ENCODE measurements around the gene CATSPERB.
"Not testable (repeated sequence)": the region's sequence is repeated elsewhere in the genome, so short reads cannot be mapped to it uniquely, and the experiment has no call there.

Gene CATSPERB

GRCh38 chr14:91750634-91751198 lies 18.8 kb upstream of the CATSPERB start:
- Histone ChIP-seq H3K4me1 (ENCODE audit: control insufficient read depth, low read depth, low read length) (peaks cover 7% of the 10 kb centered on the region), H3K36me3 (ENCODE audit: control insufficient read depth, low read depth, low read length) (no peaks in the 10 kb centered on the region), H3K27ac (ENCODE audit: low read length) (no peak overlapping the region), H3K4me3 (ENCODE audit: low read length) (no peak overlapping the region), H3K9me3 (ENCODE audit: control insufficient read depth, low read depth, low read length) (no peaks in the 10 kb centered on the region), H3K9ac (ENCODE audit: low read length) (no peak overlapping the region), H3K27me3 (ENCODE audit: control insufficient read depth, insufficient read depth, low read length) (no peaks in the 10 kb centered on the region)

GRCh38 chr14:91749868-91750267 lies 18.0 kb upstream of the CATSPERB start:
- no peak overlapping the region for H3K27ac ChIP-seq (ENCODE audit: low read length)
- H3K27me3 ChIP-seq (ENCODE audit: control insufficient read depth, insufficient read depth, low read length): no peaks in the 10 kb centered on the region
- H3K4me1 ChIP-seq (ENCODE audit: control insufficient read depth, low read depth, low read length): peaks cover 7% of the 10 kb centered on the region
- no peak overlapping the region for H3K9ac ChIP-seq (ENCODE audit: low read length)
- H3K36me3 ChIP-seq (ENCODE audit: control insufficient read depth, low read depth, low read length): no peaks in the 10 kb centered on the region
- H3K4me3 ChIP-seq (ENCODE audit: low read length): no peak overlapping the region
- H3K9me3 ChIP-seq (ENCODE audit: control insufficient read depth, low read depth, low read length): no peaks in the 10 kb centered on the region

- Histone ChIP-seq H3K27me3 (ENCODE audit: control insufficient read depth, insufficient read depth, low read length) (no peaks in the 10 kb centered on the region), H3K4me3 (ENCODE audit: low read length) (no peak overlapping the region), H3K4me1 (ENCODE audit: control insufficient read depth, low read depth, low read length) (no peaks in the 10 kb centered on the region), H3K9me3 (ENCODE audit: control insufficient read depth, low read depth, low read length) (no peaks in the 10 kb centered on the region), H3K27ac (ENCODE audit: low read length) (no peak overlapping the region), H3K9ac (ENCODE audit: low read length) (no peak overlapping the region), H3K36me3 (ENCODE audit: control insufficient read depth, low read depth, low read length) (no peaks in the 10 kb centered on the region)
Measured at GRCh38 chr14:91748049-91748448, 16.2 kb upstream of the CATSPERB start.

- H3K4me1 ChIP-seq (ENCODE audit: control insufficient read depth, low read depth, low read length): no peaks in the 10 kb centered on the region
- no peak overlapping the region for H3K27ac ChIP-seq (ENCODE audit: low read length)
- no peaks in the 10 kb centered on the region for H3K36me3 ChIP-seq (ENCODE audit: control insufficient read depth, low read depth, low read length)
- no peaks in the 10 kb centered on the region for H3K27me3 ChIP-seq (ENCODE audit: control insufficient read depth, insufficient read depth, low read length)
- H3K9me3 ChIP-seq (ENCODE audit: control insufficient read depth, low read depth, low read length): no peaks in the 10 kb centered on the region
- H3K4me3 ChIP-seq (ENCODE audit: low read length): no peak overlapping the region
- H3K9ac ChIP-seq (ENCODE audit: low read length): no peak overlapping the region
Measured at GRCh38 chr14:91745344-91745743, 13.5 kb upstream of the CATSPERB start.

GRCh38 chr14:91744068-91744480 lies 12.2 kb upstream of the CATSPERB start:
- H3K27ac ChIP-seq (ENCODE audit: low read length): no peak overlapping the region
- no peaks in the 10 kb centered on the region for H3K27me3 ChIP-seq (ENCODE audit: control insufficient read depth, insufficient read depth, low read length)
- no peaks in the 10 kb centered on the region for H3K36me3 ChIP-seq (ENCODE audit: control insufficient read depth, low read depth, low read length)
- H3K9me3 ChIP-seq (ENCODE audit: control insufficient read depth, low read depth, low read length): no peaks in the 10 kb centered on the region
- no peak overlapping the region for H3K4me3 ChIP-seq (ENCODE audit: low read length)
- no peaks in the 10 kb centered on the region for H3K4me1 ChIP-seq (ENCODE audit: control insufficient read depth, low read depth, low read length)
- H3K9ac ChIP-seq (ENCODE audit: low read length): no peak overlapping the region

- Histone ChIP-seq H3K36me3 (ENCODE audit: control insufficient read depth, low read depth, low read length) (no peaks in the 10 kb centered on the region), H3K4me1 (ENCODE audit: control insufficient read depth, low read depth, low read length) (no peaks in the 10 kb centered on the region), H3K27ac (ENCODE audit: low read length) (no peak overlapping the region), H3K9me3 (ENCODE audit: control insufficient read depth, low read depth, low read length) (no peaks in the 10 kb centered on the region), H3K4me3 (ENCODE audit: low read length) (no peak overlapping the region), H3K27me3 (ENCODE audit: control insufficient read depth, insufficient read depth, low read length) (no peaks in the 10 kb centered on the region), H3K9ac (ENCODE audit: low read length) (no peak overlapping the region)
Measured at GRCh38 chr14:91743305-91743653, 11.4 kb upstream of the CATSPERB start.

GRCh38 chr14:91742621-91743304 lies 10.9 kb upstream of the CATSPERB start:
- no peaks in the 10 kb centered on the region for H3K36me3 ChIP-seq (ENCODE audit: control insufficient read depth, low read depth, low read length)
- H3K27ac ChIP-seq (ENCODE audit: low read length): no peak overlapping the region

GRCh38 chr14:91739867-91740266 lies 8.0 kb upstream of the CATSPERB start:
- not testable (repeated sequence) for H3K27ac ChIP-seq (ENCODE audit: low read length); H3K27me3 ChIP-seq (ENCODE audit: control insufficient read depth, insufficient read depth, low read length); H3K4me1 ChIP-seq (ENCODE audit: control insufficient read depth, low read depth, low read length); H3K4me3 ChIP-seq (ENCODE audit: low read length); H3K9me3 ChIP-seq (ENCODE audit: control insufficient read depth, low read depth, low read length); H3K9ac ChIP-seq (ENCODE audit: low read length); H3K36me3 ChIP-seq (ENCODE audit: control insufficient read depth, low read depth, low read length)

More at GRCh38 chr14:91742621-91743304, 10.9 kb upstream of the CATSPERB start:
- H3K9ac ChIP-seq (ENCODE audit: low read length): no peak overlapping the region
- H3K4me1 ChIP-seq (ENCODE audit: control insufficient read depth, low read depth, low read length): no peaks in the 10 kb centered on the region
- H3K27me3 ChIP-seq (ENCODE audit: control insufficient read depth, insufficient read depth, low read length): no peaks in the 10 kb centered on the region
- H3K4me3 ChIP-seq (ENCODE audit: low read length): no peak overlapping the region
- H3K9me3 ChIP-seq (ENCODE audit: control insufficient read depth, low read depth, low read length): no peaks in the 10 kb centered on the region

GRCh38 chr14:91737619-91738018 lies 5.7 kb upstream of the CATSPERB start:
- Histone ChIP-seq H3K4me3 (ENCODE audit: low read length) (no peak overlapping the region), H3K27me3 (ENCODE audit: control insufficient read depth, insufficient read depth, low read length) (no peaks in the 10 kb centered on the region), H3K4me1 (ENCODE audit: control insufficient read depth, low read depth, low read length) (no peaks in the 10 kb centered on the region), H3K27ac (ENCODE audit: low read length) (no peak overlapping the region), H3K9me3 (ENCODE audit: control insufficient read depth, low read depth, low read length) (no peaks in the 10 kb centered on the region), H3K9ac (ENCODE audit: low read length) (no peak overlapping the region), H3K36me3 (ENCODE audit: control insufficient read depth, low read depth, low read length) (no peaks in the 10 kb centered on the region)

- Histone ChIP-seq H3K9me3 (ENCODE audit: control insufficient read depth, low read depth, low read length) (no peaks in the 10 kb centered on the region), H3K36me3 (ENCODE audit: control insufficient read depth, low read depth, low read length) (no peaks in the 10 kb centered on the region), H3K9ac (ENCODE audit: low read length) (no peak overlapping the region), H3K4me1 (ENCODE audit: control insufficient read depth, low read depth, low read length) (peaks cover 3% of the 10 kb centered on the region), H3K27ac (ENCODE audit: low read length) (no peak overlapping the region), H3K27me3 (ENCODE audit: control insufficient read depth, insufficient read depth, low read length) (no peaks in the 10 kb centered on the region), H3K4me3 (ENCODE audit: low read length) (no peak overlapping the region)
Measured at GRCh38 chr14:91732859-91733477, 1.1 kb upstream of the CATSPERB start.

GRCh38 chr14:91732439-91732838 lies 553 bp upstream of the CATSPERB start:
- Histone ChIP-seq H3K4me1 (ENCODE audit: control insufficient read depth, low read depth, low read length) (peaks cover 3% of the 10 kb centered on the region), H3K27me3 (ENCODE audit: control insufficient read depth, insufficient read depth, low read length) (no peaks in the 10 kb centered on the region), H3K4me3 (ENCODE audit: low read length) (no peak overlapping the region), H3K9me3 (ENCODE audit: control insufficient read depth, low read depth, low read length) (no peaks in the 10 kb centered on the region), H3K36me3 (ENCODE audit: control insufficient read depth, low read depth, low read length) (no peaks in the 10 kb centered on the region), H3K9ac (ENCODE audit: low read length) (no peak overlapping the region), H3K27ac (ENCODE audit: low read length) (no peak overlapping the region)

GRCh38 chr14:91731018-91731417 lies 868 bp downstream of the CATSPERB start:
- no peak overlapping the region for H3K4me3 ChIP-seq (ENCODE audit: low read length)
- no peak overlapping the region for H3K27ac ChIP-seq (ENCODE audit: low read length)
- H3K36me3 ChIP-seq (ENCODE audit: control insufficient read depth, low read depth, low read length): no peaks in the 10 kb centered on the region
- no peaks in the 10 kb centered on the region for H3K27me3 ChIP-seq (ENCODE audit: control insufficient read depth, insufficient read depth, low read length)
- peaks cover 3% of the 10 kb centered on the region for H3K4me1 ChIP-seq (ENCODE audit: control insufficient read depth, low read depth, low read length)
- no peak overlapping the region for H3K9ac ChIP-seq (ENCODE audit: low read length)
- no peaks in the 10 kb centered on the region for H3K9me3 ChIP-seq (ENCODE audit: control insufficient read depth, low read depth, low read length)

Data from iPS-18a (cell line).